HEK293 (cell line): ENCODE measurements around the gene PRKCQ.

ENCODE experiments used
- CTCF ChIA-PET: fragments of 350-600 bp; formaldehyde crosslinking; extraction: SDS; loops from one replicate; lab custom pipeline; 2021; ENCODE audit warnings: antibody characterized with exemption; lab: Yijun Ruan, JAX
- POLR2A ChIA-PET: fragments of 300-600 bp; formaldehyde crosslinking; extraction: SDS; loops from one replicate; lab custom pipeline; 2020; ENCODE audit warnings: antibody characterized with exemption, inconsistent platforms; lab: Yijun Ruan, JAX
- H3K27ac ChIP-seq: fragments of 200-500 bp; sonication (Bioruptor generic); 2 replicates; pipeline ENCODE4 v1.5.1; 2014; ENCODE audit warnings: low read depth, low read length, control low read depth, inconsistent platforms; ENCODE audit errors: extremely low read depth
- H3K36me3 ChIP-seq, 2 experiments: fragments of 200-500 bp in 1 of 2; sonication (Bioruptor generic) in 1 of 2; 1 replicate in 1 of 2; 2 replicates in 1 of 2; pipeline ENCODE4 v1.5.1; 2014 to 2017; ENCODE audit warnings: inconsistent platforms in 2 of 2, low read length in 2 of 2; ENCODE audit not compliant: control insufficient read depth in 2 of 2, insufficient read depth in 1 of 2
- H3K4me1 ChIP-seq: fragments of 200-500 bp; sonication (Bioruptor generic); 2 replicates; pipeline ENCODE4 v1.5.1; 2014; ENCODE audit warnings: mild to moderate bottlenecking, low read length, inconsistent platforms; ENCODE audit not compliant: control insufficient read depth, insufficient read depth
- H3K4me3 ChIP-seq: 2 replicates; pipeline ENCODE4 v1.5.1; 2011; ENCODE audit warnings: low read depth, mild to moderate bottlenecking, control low read depth, low read length, moderate library complexity
- H3K9me3 ChIP-seq: fragments of 200-500 bp; sonication (Bioruptor generic); 2 replicates; pipeline ENCODE4 v1.5.1; 2014; ENCODE audit warnings: low read depth, low read length, inconsistent platforms; ENCODE audit not compliant: control insufficient read depth, insufficient read depth
- GLI4 ChIP-seq: fragments of 450-650 bp; formaldehyde crosslinking; IDR thresholded peaks from 2 replicates; pipeline ENCODE4 v1.5.1; 2016; ENCODE audit warnings: missing biosample characterization, missing genetic modification characterization
- GLIS2 ChIP-seq: fragments of 450-650 bp; formaldehyde crosslinking; IDR thresholded peaks from 2 replicates; pipeline ENCODE4 v1.5.1; 2016; ENCODE audit warnings: missing biosample characterization, missing genetic modification characterization
- MZF1 ChIP-seq: fragments of 450-650 bp; formaldehyde crosslinking; IDR thresholded peaks from 2 replicates; pipeline ENCODE4 v1.5.1; 2017; ENCODE audit warnings: missing biosample characterization, missing genetic modification characterization, borderline replicate concordance
- PRDM1 ChIP-seq: fragments of 450-650 bp; formaldehyde crosslinking; IDR thresholded peaks from 2 replicates; pipeline ENCODE4; 2016; ENCODE audit warnings: missing biosample characterization, missing genetic modification characterization
- SALL2 ChIP-seq: fragments of 450-650 bp; formaldehyde crosslinking; IDR thresholded peaks from 2 replicates; pipeline ENCODE4 v1.5.0; 2017; ENCODE audit warnings: missing biosample characterization, mild to moderate bottlenecking, missing genetic modification characterization, borderline replicate concordance
- SCRT2 ChIP-seq: fragments of 450-650 bp; formaldehyde crosslinking; IDR thresholded peaks from 2 replicates; pipeline ENCODE4 v1.5.1; 2016; ENCODE audit warnings: missing biosample characterization, missing genetic modification characterization
- SP7 ChIP-seq: fragments of 450-650 bp; formaldehyde crosslinking; IDR thresholded peaks from 2 replicates; pipeline ENCODE4 v1.5.1; 2016; ENCODE audit warnings: missing biosample characterization, missing genetic modification characterization
- ZBTB20 ChIP-seq: fragments of 450-650 bp; formaldehyde crosslinking; IDR thresholded peaks from 2 replicates; pipeline ENCODE4 v1.5.1; 2016; ENCODE audit warnings: missing biosample characterization, missing genetic modification characterization
- ZNF121 ChIP-seq: fragments of 450-650 bp; formaldehyde crosslinking; IDR thresholded peaks from 2 replicates; pipeline ENCODE4 v1.5.1; 2016; ENCODE audit warnings: missing biosample characterization, missing genetic modification characterization
- ZNF184 ChIP-seq: fragments of 450-650 bp; IDR thresholded peaks from 2 replicates; pipeline ENCODE4 v1.5.1; 2018; ENCODE audit warnings: missing biosample characterization, mild to moderate bottlenecking, missing genetic modification characterization
- ZNF335 ChIP-seq: fragments of 450-650 bp; formaldehyde crosslinking; conservative IDR thresholded peaks from 2 replicates; pipeline ENCODE4 v1.5.1; 2016; ENCODE audit warnings: missing biosample characterization, missing genetic modification characterization
- ZNF561 ChIP-seq: fragments of 450-650 bp; IDR thresholded peaks from 2 replicates; pipeline ENCODE4 v1.5.1; 2018; ENCODE audit warnings: missing biosample characterization, missing genetic modification characterization, borderline replicate concordance
- ZNF621 ChIP-seq: fragments of 450-650 bp; formaldehyde crosslinking; IDR thresholded peaks from 2 replicates; pipeline ENCODE4 v1.5.1; 2017; ENCODE audit warnings: missing biosample characterization, missing genetic modification characterization
- ZNF707 ChIP-seq: fragments of 450-650 bp; formaldehyde crosslinking; IDR thresholded peaks from 2 replicates; pipeline ENCODE4 v1.5.1; 2016; ENCODE audit warnings: missing biosample characterization, missing genetic modification characterization
- TF ChIP-seq, protein P1 (sequence below): fragments of 450-650 bp; formaldehyde crosslinking; IDR thresholded peaks from 2 replicates; pipeline ENCODE4 v1.5.1; 2016; ENCODE audit warnings: missing biosample characterization, missing genetic modification characterization
- TF ChIP-seq, protein P2 (sequence below): fragments of 450-650 bp; formaldehyde crosslinking; IDR thresholded peaks from 2 replicates; pipeline ENCODE4 v1.5.1; 2016; ENCODE audit warnings: missing biosample characterization, missing genetic modification characterization

PRKCQ gene

GRCh38 chr10:6580279-6581029 lies 378 bp upstream of the PRKCQ start (continued):
- TF ChIP-seq, protein P1, sequence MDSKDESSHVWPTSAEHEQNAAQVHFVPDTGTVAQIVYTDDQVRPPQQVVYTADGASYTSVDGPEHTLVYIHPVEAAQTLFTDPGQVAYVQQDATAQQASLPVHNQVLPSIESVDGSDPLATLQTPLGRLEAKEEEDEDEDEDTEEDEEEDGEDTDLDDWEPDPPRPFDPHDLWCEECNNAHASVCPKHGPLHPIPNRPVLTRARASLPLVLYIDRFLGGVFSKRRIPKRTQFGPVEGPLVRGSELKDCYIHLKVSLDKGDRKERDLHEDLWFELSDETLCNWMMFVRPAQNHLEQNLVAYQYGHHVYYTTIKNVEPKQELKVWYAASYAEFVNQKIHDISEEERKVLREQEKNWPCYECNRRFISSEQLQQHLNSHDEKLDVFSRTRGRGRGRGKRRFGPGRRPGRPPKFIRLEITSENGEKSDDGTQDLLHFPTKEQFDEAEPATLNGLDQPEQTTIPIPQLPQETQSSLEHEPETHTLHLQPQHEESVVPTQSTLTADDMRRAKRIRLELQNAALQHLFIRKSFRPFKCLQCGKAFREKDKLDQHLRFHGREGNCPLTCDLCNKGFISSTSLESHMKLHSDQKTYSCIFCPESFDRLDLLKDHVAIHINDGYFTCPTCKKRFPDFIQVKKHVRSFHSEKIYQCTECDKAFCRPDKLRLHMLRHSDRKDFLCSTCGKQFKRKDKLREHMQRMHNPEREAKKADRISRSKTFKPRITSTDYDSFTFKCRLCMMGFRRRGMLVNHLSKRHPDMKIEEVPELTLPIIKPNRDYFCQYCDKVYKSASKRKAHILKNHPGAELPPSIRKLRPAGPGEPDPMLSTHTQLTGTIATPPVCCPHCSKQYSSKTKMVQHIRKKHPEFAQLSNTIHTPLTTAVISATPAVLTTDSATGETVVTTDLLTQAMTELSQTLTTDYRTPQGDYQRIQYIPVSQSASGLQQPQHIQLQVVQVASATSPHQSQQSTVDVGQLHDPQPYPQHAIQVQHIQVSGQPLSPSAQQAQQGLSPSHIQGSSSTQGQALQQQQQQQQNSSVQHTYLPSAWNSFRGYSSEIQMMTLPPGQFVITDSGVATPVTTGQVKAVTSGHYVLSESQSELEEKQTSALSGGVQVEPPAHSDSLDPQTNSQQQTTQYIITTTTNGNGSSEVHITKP (tag by site-specific recombination), result no peak
- 0 out of 2 replicates have a peak, but pooled peaks have one; percentile 13 for TF ChIP-seq ZNF184 (tag by site-specific recombination)
- TF ChIP-seq SALL2 (tag by site-specific recombination), result no peak
- TF ChIP-seq ZNF561 (tag by site-specific recombination), result peak; percentile 81; the same call in 1 of the 2 replicates
- no peak for TF ChIP-seq ZNF707 (tag by site-specific recombination)
- no peak for TF ChIP-seq SP7 (tag by site-specific recombination)

GRCh38 chr10:6579183-6579903 lies 733 bp downstream of the PRKCQ start:
- Histone ChIP-seq H3K9me3 (no peaks in the 10 kb centered on the region), H3K36me3 (peaks cover 0 to 10% of the 10 kb centered on the region in 2 experiments; a peak in 1 of 3 replicates), H3K4me1 (peaks cover 5% of the 10 kb centered on the region), H3K27ac (no peak overlapping the region), H3K4me3 (peak overlapping the region; percentile 69)
- POLR2A ChIA-PET, result no interaction called here
- CTCF ChIA-PET, result interaction anchor here (0.7 kb wide), 1 partner anchor 144 kb away, joined by 3 read pairs; no protein-coding TSS in a partner anchor
- TF ChIP-seq ZNF121 (tag by site-specific recombination), result no peak
- peak; percentile 60 for TF ChIP-seq ZNF335 (tag by site-specific recombination)
- TF ChIP-seq ZBTB20 (tag by site-specific recombination), result 0 out of 2 replicates have a peak, but pooled peaks have one; percentile 19
- peak; percentile 63 for TF ChIP-seq SCRT2
- peak; percentile 10; the same call in 1 of the 2 replicates for TF ChIP-seq PRDM1
- TF ChIP-seq GLI4 (tag by site-specific recombination), result no peak
- TF ChIP-seq GLIS2 (tag by site-specific recombination), result peak; percentile 31; the same call in 1 of the 2 replicates
- TF ChIP-seq, protein P2, sequence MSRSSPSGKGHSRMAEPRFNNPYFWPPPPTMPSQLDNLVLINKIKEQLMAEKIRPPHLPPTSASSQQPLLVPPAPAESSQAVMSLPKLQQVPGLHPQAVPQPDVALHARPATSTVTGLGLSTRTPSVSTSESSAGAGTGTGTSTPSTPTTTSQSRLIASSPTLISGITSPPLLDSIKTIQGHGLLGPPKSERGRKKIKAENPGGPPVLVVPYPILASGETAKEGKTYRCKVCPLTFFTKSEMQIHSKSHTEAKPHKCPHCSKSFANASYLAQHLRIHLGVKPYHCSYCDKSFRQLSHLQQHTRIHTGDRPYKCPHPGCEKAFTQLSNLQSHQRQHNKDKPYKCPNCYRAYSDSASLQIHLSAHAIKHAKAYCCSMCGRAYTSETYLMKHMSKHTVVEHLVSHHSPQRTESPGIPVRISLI (tag by site-specific recombination), result peak; percentile 72; the same call in 1 of the 2 replicates
- TF ChIP-seq, protein P1 (tag by site-specific recombination), result peak; percentile 76
- TF ChIP-seq MZF1 (tag by site-specific recombination), result no peak
- no peak for TF ChIP-seq ZNF621 (tag by site-specific recombination)
- no peak for TF ChIP-seq SP7 (tag by site-specific recombination)
